ENCODE results near the gene FAAH.

FAAH gene

DNA sequence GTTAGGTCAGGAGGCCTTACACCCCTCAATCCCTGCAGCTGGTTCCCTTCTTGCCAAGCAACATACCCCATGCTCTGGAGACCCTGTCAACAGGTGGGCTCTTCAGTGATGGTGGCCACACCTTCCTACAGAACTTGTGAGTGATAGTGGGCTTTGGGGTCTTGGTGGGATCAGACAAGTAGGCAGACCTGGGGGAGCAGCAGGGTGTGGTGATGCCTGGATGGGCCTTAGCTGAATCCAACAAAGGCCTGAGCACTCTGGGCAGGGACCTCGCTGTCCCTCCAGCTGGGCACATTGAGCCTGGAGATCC lies 14.9 kb downstream of the FAAH start:
- TF ChIP-seq, protein P1, sequence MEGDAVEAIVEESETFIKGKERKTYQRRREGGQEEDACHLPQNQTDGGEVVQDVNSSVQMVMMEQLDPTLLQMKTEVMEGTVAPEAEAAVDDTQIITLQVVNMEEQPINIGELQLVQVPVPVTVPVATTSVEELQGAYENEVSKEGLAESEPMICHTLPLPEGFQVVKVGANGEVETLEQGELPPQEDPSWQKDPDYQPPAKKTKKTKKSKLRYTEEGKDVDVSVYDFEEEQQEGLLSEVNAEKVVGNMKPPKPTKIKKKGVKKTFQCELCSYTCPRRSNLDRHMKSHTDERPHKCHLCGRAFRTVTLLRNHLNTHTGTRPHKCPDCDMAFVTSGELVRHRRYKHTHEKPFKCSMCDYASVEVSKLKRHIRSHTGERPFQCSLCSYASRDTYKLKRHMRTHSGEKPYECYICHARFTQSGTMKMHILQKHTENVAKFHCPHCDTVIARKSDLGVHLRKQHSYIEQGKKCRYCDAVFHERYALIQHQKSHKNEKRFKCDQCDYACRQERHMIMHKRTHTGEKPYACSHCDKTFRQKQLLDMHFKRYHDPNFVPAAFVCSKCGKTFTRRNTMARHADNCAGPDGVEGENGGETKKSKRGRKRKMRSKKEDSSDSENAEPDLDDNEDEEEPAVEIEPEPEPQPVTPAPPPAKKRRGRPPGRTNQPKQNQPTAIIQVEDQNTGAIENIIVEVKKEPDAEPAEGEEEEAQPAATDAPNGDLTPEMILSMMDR (conservative IDR thresholded peaks at IDR 0.05; ENCODE audit: low read depth, low read length) = no peak
- Histone ChIP-seq H3K4me1 (ENCODE audit: low read depth, poor library complexity, severe bottlenecking) (no peaks in the 10 kb centered on the region), H3K9ac (no peak overlapping the region), H4K20me1 (ENCODE audit: insufficient read depth) (no peaks in the 10 kb centered on the region), H3K79me2 (ENCODE audit: insufficient read depth, low read depth) (no peaks in the 10 kb centered on the region), H3K4me2 (no peak overlapping the region), H3K27me3 (ENCODE audit: insufficient read depth, low read depth) (no peaks in the 10 kb centered on the region), H3K36me3 (ENCODE audit: insufficient read depth) (no peaks in the 10 kb centered on the region), H3K27ac (no peak overlapping the region), H3K4me3 (IDR thresholded peaks at IDR 0.05; ENCODE audit: insufficient read depth, low read depth, low read length) (no peak overlapping the region), H2AFZ (ENCODE audit: low read depth) (no peak overlapping the region)

- H3K36me3 ChIP-seq (ENCODE audit: insufficient read depth) = no peaks in the 10 kb centered on the region
- TF ChIP-seq, protein P1 (conservative IDR thresholded peaks at IDR 0.05; ENCODE audit: low read depth, low read length) = no peak
Observed at GRCh38 chr1:46410156-46411009, 16.3 kb downstream of the FAAH start.

DNA sequence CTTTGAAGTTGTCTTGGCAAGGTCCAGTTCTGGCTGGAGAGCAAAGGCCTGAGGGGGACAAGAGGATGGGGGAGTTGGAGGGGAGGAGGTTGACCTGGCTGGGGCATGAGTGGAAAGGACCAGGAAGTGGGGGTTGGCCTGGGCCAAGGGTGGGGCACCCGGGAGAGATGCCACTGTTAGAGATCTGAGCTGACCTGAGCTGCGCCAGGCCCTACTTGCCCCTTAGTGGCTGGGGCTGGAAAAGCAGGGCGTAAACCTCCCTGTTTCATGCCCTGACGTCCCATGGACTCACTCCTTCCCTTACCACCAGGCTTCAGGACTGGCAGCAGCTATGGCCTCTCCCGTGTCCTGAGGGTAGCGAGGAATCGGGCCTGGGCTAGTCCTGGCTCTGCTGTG lies 16.9 kb downstream of the FAAH start:
- no peaks in the 10 kb centered on the region for H3K4me1 ChIP-seq (ENCODE audit: low read depth, poor library complexity, severe bottlenecking)
- TF ChIP-seq, protein P1 (conservative IDR thresholded peaks at IDR 0.05; ENCODE audit: low read depth, low read length) = no peak
- no peak overlapping the region for H3K27ac ChIP-seq
- H3K79me2 ChIP-seq (ENCODE audit: insufficient read depth, low read depth) = no peaks in the 10 kb centered on the region
- H4K20me1 ChIP-seq (ENCODE audit: insufficient read depth) = no peaks in the 10 kb centered on the region
- no peaks in the 10 kb centered on the region for H3K27me3 ChIP-seq (ENCODE audit: insufficient read depth, low read depth)
- H3K4me3 ChIP-seq (IDR thresholded peaks at IDR 0.05; ENCODE audit: insufficient read depth, low read depth, low read length) = no peak overlapping the region
- no peak overlapping the region for H2AFZ ChIP-seq (ENCODE audit: low read depth)
- no peak overlapping the region for H3K9ac ChIP-seq
- H3K36me3 ChIP-seq (ENCODE audit: insufficient read depth) = no peaks in the 10 kb centered on the region
- no peak overlapping the region for H3K4me2 ChIP-seq

More at GRCh38 chr1:46410156-46411009, 16.3 kb downstream of the FAAH start:
- no peak overlapping the region for H3K4me3 ChIP-seq (IDR thresholded peaks at IDR 0.05; ENCODE audit: insufficient read depth, low read depth, low read length)
- H3K4me1 ChIP-seq (ENCODE audit: low read depth, poor library complexity, severe bottlenecking) = no peaks in the 10 kb centered on the region
- H3K27me3 ChIP-seq (ENCODE audit: insufficient read depth, low read depth) = no peaks in the 10 kb centered on the region
- H4K20me1 ChIP-seq (ENCODE audit: insufficient read depth) = no peaks in the 10 kb centered on the region
- H3K79me2 ChIP-seq (ENCODE audit: insufficient read depth, low read depth) = no peaks in the 10 kb centered on the region
- H3K9ac ChIP-seq = no peak overlapping the region
- H2AFZ ChIP-seq (ENCODE audit: low read depth) = no peak overlapping the region
- no peak overlapping the region for H3K27ac ChIP-seq
- H3K4me2 ChIP-seq = no peak overlapping the region

DNA sequence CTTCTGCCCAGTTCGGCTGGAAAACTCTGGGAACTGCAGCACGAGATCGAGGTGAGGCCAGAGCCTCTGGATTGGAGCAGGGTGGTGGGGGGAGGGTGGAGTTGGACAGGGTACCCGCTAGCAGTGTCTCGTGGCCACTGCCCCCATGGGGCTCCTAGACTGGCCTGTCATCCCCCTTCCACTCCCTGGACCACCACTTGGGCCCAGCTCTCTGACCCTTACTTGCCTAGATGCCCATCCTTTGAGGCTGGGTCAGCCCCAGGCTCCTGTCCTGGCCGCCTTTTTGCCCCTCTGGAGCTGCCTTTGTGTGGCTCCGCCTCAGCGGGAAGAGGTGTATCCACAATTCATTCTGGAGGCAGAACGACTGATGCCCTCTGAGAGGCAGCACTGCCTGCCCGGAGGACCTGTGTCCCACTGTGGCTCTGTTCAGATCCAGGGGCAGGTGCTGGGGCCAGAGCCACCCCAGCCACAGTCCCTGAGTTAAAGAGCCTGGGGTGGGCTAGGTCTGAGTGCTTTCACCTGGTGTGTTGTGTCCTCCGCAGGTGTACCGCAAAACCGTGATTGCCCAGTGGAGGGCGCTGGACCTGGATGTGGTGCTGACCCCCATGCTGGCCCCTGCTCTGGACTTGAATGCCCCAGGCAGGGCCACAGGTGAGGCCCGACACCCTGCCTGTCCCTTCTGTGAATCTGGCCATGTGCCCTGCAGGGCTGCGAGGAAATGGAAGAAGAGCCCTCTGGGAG lies 17.7 kb downstream of the FAAH start:
- Histone ChIP-seq H3K4me3 (IDR thresholded peaks at IDR 0.05; ENCODE audit: insufficient read depth, low read depth, low read length) (no peak overlapping the region), H3K4me1 (ENCODE audit: low read depth, poor library complexity, severe bottlenecking) (no peaks in the 10 kb centered on the region), H3K27me3 (ENCODE audit: insufficient read depth, low read depth) (no peaks in the 10 kb centered on the region), H3K27ac (no peak overlapping the region), H3K9ac (no peak overlapping the region), H3K4me2 (no peak overlapping the region), H3K79me2 (ENCODE audit: insufficient read depth, low read depth) (no peaks in the 10 kb centered on the region), H4K20me1 (ENCODE audit: insufficient read depth) (no peaks in the 10 kb centered on the region), H3K36me3 (ENCODE audit: insufficient read depth) (no peaks in the 10 kb centered on the region), H2AFZ (ENCODE audit: low read depth) (no peak overlapping the region)
- TF ChIP-seq, protein P1 (conservative IDR thresholded peaks at IDR 0.05; ENCODE audit: low read depth, low read length) = peak; percentile 59
